ENCODE measurements around the gene JARID2. TPM values are rescaled to one million over a fixed set of nuclear protein-coding genes. Genes with fewer than 3 reads are reported as not detected.
A peak's percentile ranks its signal among the peaks of the same experiment; 100 is the strongest.
"Not testable (repeated sequence)": the region's sequence is repeated elsewhere in the genome, so short reads cannot be mapped to it uniquely, and the experiment has no call there.

Gene JARID2
- total RNA-seq, 2 donors from 2014 or later: 10.0 to 11.2 TPM

GRCh38 chr6:15319677-15320076 is 73.8 kb downstream of the JARID2 start:
- ATAC-seq (no peak), DNase-seq (no peak)
- intact Hi-C loops (cut with DNase I, micrococcal nuclease): no loop called here

- ATAC-seq: no peak
- DNase-seq: no peak
- intact Hi-C loops (cut with DNase I, micrococcal nuclease): no loop called here
Measured at GRCh38 chr6:15320693-15321092, 74.8 kb downstream of the JARID2 start.

GRCh38 chr6:15322184-15322583 is 76.3 kb downstream of the JARID2 start:
- intact Hi-C loops (cut with DNase I, micrococcal nuclease): no loop called here
- no peak for DNase-seq
- ATAC-seq: peak; percentile 2

- DNase-seq (peak; percentile 38 to 49), ATAC-seq (peak; percentile 89)
- intact Hi-C loops (cut with DNase I, micrococcal nuclease): no loop called here
Measured at GRCh38 chr6:15322781-15323536, 77.1 kb downstream of the JARID2 start.

GRCh38 chr6:15323611-15324010 is 77.7 kb downstream of the JARID2 start:
- DNase-seq: not testable (repeated sequence)

GRCh38 chr6:15324427-15324985 is 78.6 kb downstream of the JARID2 start:
- DNase-seq: no peak

More at GRCh38 chr6:15323611-15324010, 77.7 kb downstream of the JARID2 start:
- intact Hi-C loops (cut with DNase I, micrococcal nuclease); ATAC-seq: not testable (repeated sequence)

GRCh38 chr6:15325540-15325955 is 79.7 kb downstream of the JARID2 start:
- no peak for DNase-seq

More at GRCh38 chr6:15324427-15324985, 78.6 kb downstream of the JARID2 start:
- no peak for ATAC-seq
- intact Hi-C loops (cut with DNase I, micrococcal nuclease): no loop called here

GRCh38 chr6:15326067-15326614 is 80.3 kb downstream of the JARID2 start:
- ATAC-seq: no peak
- intact Hi-C loops (cut with DNase I, micrococcal nuclease): no loop called here
- DNase-seq: no peak

More at GRCh38 chr6:15325540-15325955, 79.7 kb downstream of the JARID2 start:
- no peak for ATAC-seq
- intact Hi-C loops (cut with DNase I, micrococcal nuclease): no loop called here

DNA sequence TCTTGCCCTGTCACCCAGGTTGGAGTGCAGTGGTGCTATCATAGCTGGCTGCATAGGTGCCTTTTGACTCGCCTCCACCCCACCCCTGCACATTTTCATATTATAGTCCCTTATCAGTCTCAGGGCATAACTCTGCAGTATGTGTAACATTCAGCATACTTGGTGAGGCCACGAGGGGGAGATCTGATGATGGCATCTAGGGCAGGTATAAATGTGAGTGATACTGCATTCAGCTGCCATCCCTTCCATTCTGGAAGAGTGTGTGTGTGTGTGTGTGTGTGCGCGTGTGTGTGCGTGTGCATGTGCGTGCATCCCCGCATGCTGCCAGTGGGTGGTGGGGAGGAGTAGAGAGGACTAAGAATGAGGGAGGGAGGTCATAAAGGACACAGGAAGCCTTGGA is 81.4 kb downstream of the JARID2 start:
- intact Hi-C loops (cut with DNase I, micrococcal nuclease): no loop called here
- ATAC-seq: peak; percentile 86
- peak; percentile 34 to 68 for DNase-seq

GRCh38 chr6:15329197-15329671 is 83.4 kb downstream of the JARID2 start:
- DNase-seq: no peak
- intact Hi-C loops (cut with DNase I, micrococcal nuclease): no loop called here
- no peak for ATAC-seq

DNA sequence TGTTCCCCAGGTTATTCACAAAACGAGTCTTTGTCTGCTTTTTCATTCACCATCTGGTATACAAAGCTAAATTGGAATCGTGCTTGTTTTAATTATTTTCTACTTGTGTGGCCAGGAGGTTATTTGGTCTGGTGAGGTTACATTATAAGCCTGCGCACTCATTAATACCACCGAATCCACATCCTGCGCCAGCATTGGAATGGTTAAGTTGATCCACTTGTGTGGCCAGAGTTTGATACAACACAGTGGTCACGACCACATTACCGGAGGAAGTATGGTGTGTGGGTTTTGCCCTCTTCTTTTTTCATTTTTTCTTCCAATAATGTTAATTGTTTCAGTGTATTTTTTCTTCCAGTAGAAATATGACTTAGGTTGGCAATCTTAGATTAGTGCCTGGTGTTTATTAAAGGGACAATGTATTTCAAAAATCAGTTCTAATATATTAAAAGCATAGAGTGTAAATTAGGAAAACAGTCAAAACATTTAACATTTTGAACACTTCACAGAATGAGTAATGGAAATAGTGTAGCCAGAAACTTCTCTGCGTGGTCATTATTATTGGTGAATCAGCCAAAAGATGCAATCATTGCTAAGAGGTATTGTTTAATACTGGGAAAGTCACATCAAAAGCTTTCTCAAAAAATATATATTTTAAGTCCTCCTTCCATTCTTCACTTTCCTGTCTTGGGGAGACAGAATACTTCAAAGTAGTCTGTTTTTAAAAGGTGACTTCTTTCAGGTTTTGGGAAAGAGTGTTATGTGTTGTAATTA is 84.5 kb downstream of the JARID2 start:
- DNase-seq (no peak), ATAC-seq (no peak)
- intact Hi-C loops (cut with DNase I, micrococcal nuclease): no loop called here

DNA sequence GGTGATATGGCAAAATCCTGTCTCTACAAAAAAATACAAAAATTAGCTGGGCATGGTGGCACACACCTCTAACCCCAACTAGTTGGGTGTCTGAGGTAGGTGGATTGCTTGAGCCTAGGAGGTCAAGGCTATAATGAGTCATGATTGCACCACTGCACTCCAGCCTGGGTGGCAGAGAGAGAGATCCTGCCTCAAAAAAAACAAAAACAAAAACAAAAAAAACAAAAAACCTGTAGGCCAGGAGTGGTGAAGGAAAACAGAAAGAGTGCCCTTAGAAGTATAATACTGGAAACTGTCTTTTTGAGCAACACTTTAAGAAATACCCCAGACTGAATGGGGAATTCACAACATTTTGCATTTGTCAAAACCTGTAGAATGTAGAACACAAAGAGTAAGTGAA is 85.3 kb downstream of the JARID2 start:
- DNase-seq: no peak
- intact Hi-C loops (cut with DNase I, micrococcal nuclease): no loop called here
- no peak for ATAC-seq

DNA sequence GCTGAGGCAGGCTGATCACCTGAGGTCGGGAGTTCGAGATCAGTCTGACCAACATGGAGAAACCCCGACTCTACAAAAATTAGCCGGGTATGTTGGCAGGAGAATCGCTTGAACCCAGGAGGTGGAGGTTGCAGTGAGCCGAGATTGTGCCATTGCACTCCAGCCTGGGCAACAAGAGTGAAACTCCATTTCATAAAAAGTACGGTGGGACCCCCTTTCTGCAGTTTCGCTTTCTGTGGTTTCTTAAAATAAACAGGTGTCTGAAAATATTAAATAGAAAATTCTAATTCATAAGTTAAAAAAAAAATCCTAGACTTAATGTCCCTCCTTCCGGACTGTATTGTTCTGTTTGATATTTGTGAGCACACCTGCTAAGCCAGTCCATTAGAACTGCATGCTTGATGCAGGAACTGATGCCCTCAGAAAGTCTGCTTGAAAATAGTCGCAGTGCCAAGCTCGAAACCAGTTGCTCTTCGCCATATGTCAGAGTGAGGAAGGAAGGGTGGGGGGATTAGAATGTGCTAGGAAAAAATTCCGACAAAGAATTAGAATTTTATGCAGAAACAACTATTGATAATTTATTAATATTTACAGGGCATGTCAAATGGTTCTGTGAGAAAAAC is 85.9 kb downstream of the JARID2 start:
- ATAC-seq: no peak
- no peak for DNase-seq

GRCh38 chr6:15332446-15332845 is 86.6 kb downstream of the JARID2 start:
- ATAC-seq (no peak), DNase-seq (no peak)
- intact Hi-C loops (cut with DNase I, micrococcal nuclease): no loop called here

More for the DNA sequence above, 85.9 kb downstream of the JARID2 start:
- intact Hi-C loops (cut with DNase I, micrococcal nuclease): no loop called here

GRCh38 chr6:15335385-15335784 is 89.5 kb downstream of the JARID2 start:
- ATAC-seq: no peak
- no peak for DNase-seq
- intact Hi-C loops (cut with DNase I, micrococcal nuclease): no loop called here

GRCh38 chr6:15335916-15336315 is 90.0 kb downstream of the JARID2 start:
- intact Hi-C loops (cut with DNase I, micrococcal nuclease): no loop called here
- ATAC-seq (no peak), DNase-seq (no peak)

GRCh38 chr6:15336900-15337560 is 91.2 kb downstream of the JARID2 start:
- no peak for ATAC-seq
- DNase-seq: no peak
- intact Hi-C loops (cut with DNase I, micrococcal nuclease): no loop called here

- ATAC-seq (no peak), DNase-seq (no peak)
- intact Hi-C loops (cut with DNase I, micrococcal nuclease): no loop called here
Measured at GRCh38 chr6:15337582-15337981, 91.7 kb downstream of the JARID2 start.

Measured in left colon (tissue), 2 donors.